Lower lobe of right lung (tissue), 2 donors: ENCODE results near the gene SSMEM1. TPM values are rescaled to one million over a fixed set of nuclear protein-coding genes. Genes with fewer than 3 reads are reported as not detected.
"Not testable (repeated sequence)": the region's sequence is repeated elsewhere in the genome, so short reads cannot be mapped to it uniquely, and the experiment has no call there.

ENCODE experiments used
- ATAC-seq, 2 donors: fragments of 200-7000 bp; cut with Tn5 transposase; one replicate each; pipeline ENCODE4 v1.9.1; 2020 to 2022; ENCODE audit warnings: mild to moderate bottlenecking in 2 of 2, moderate library complexity in 2 of 2
- DNase-seq: peaks from one replicate; pipeline ENCODE4 v3.0.0-alpha.2; 2020
- H3K27ac ChIP-seq: fragments of 200-600 bp; one replicate; pipeline ENCODE4 v1.8.0; 2022
- H3K27me3 ChIP-seq: fragments of 200-600 bp; one replicate; pipeline ENCODE4 v1.8.0; 2022; ENCODE audit warnings: low read depth
- H3K36me3 ChIP-seq: fragments of 200-600 bp; one replicate; pipeline ENCODE4 v1.8.0; 2022; ENCODE audit warnings: mild to moderate bottlenecking
- H3K4me1 ChIP-seq: fragments of 200-600 bp; one replicate; pipeline ENCODE4 v1.8.0; 2022
- H3K4me3 ChIP-seq: fragments of 200-600 bp; one replicate; pipeline ENCODE4 v1.8.0; 2022; ENCODE audit warnings: mild to moderate bottlenecking
- H3K9me3 ChIP-seq: fragments of 200-600 bp; one replicate; pipeline ENCODE4 v1.8.0; 2022
- intact Hi-C: fragments of 100-400 bp; cut with DNase I; formaldehyde crosslinking; loops from one replicate; pipeline ENCODE4 v1.11.0; 2022
- total RNA-seq: library from RNA; stranded (reverse); fragmentation: NEBNext Ultra II Directional; extraction: Animal tissue kit (Norgen Biotek cat#: 25700); gene quantifications from one replicate; pipeline ENCODE4 v1.2.1, GENCODE V29; 2021
- TF ChIP-seq, protein P1 (sequence below): fragments of 200-600 bp; IDR thresholded peaks from one replicate; pipeline ENCODE4 v1.8.0; 2022; ENCODE audit warnings: antibody characterized with exemption, mild to moderate bottlenecking
- donor health status: DM: no; HTN: yes; CAD: no; lungs with severe emphysema.

The SSMEM1 gene
- total RNA-seq, 1 donor from 2014 or later, result not detected

DNA sequence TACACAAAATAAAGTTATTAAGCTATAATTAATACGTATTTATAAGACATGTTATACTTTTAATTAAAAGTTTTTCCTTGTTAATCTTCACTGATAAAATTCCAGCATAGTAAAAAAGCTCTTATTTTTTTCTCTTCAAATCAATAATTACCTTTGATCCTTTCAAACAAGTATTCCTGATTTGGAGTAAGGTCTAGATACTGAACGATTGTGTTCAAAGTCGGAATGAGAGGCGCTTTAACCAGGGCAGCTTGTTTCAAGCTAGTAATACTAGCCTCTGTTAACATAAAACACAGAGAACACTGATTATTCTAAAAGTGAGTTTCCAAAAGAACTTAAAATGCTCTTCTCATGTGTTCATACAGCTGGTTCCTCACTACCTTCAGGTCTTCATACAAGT lies 29.4 kb upstream of the SSMEM1 start:
- no peaks in the 10 kb centered on the region for H3K9me3 ChIP-seq
- H3K4me3 ChIP-seq, result no peak overlapping the region
- H3K4me1 ChIP-seq, result no peaks in the 10 kb centered on the region
- H3K27me3 ChIP-seq, result no peaks in the 10 kb centered on the region
- TF ChIP-seq, protein P1, sequence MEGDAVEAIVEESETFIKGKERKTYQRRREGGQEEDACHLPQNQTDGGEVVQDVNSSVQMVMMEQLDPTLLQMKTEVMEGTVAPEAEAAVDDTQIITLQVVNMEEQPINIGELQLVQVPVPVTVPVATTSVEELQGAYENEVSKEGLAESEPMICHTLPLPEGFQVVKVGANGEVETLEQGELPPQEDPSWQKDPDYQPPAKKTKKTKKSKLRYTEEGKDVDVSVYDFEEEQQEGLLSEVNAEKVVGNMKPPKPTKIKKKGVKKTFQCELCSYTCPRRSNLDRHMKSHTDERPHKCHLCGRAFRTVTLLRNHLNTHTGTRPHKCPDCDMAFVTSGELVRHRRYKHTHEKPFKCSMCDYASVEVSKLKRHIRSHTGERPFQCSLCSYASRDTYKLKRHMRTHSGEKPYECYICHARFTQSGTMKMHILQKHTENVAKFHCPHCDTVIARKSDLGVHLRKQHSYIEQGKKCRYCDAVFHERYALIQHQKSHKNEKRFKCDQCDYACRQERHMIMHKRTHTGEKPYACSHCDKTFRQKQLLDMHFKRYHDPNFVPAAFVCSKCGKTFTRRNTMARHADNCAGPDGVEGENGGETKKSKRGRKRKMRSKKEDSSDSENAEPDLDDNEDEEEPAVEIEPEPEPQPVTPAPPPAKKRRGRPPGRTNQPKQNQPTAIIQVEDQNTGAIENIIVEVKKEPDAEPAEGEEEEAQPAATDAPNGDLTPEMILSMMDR, result no peak
- H3K36me3 ChIP-seq, result peaks cover 78% of the 10 kb centered on the region
- ATAC-seq, result no peak
- intact Hi-C loops, result no loop called here
- no peak overlapping the region for H3K27ac ChIP-seq
- no peak for DNase-seq

DNA sequence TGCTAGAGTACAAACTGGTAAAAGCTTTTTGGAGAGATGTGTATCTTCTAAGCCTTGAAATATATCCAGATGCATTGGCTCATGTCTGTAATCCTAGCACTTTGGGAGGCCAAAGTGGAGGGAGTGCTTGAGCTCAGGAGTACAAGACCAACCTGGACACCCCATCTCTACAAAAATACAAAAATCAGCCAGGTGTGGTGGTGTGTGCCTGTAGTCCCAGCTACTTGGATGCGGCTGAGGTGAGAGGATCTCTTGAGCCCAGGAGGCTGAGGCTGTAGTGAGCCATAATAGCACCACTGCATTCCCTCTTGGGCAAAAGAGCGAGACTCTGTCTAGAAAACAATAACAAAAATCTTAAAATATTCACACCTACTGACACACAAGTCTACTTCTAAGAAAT lies 28.0 kb upstream of the SSMEM1 start:
- no peaks in the 10 kb centered on the region for H3K9me3 ChIP-seq
- ATAC-seq (no peak), DNase-seq (no peak)
- no peaks in the 10 kb centered on the region for H3K4me1 ChIP-seq
- no peaks in the 10 kb centered on the region for H3K27me3 ChIP-seq
- TF ChIP-seq, protein P1, result no peak
- H3K36me3 ChIP-seq, result peaks cover 78% of the 10 kb centered on the region
- intact Hi-C loops, result no loop called here
- H3K4me3 ChIP-seq, result no peak overlapping the region
- H3K27ac ChIP-seq, result no peak overlapping the region

DNA sequence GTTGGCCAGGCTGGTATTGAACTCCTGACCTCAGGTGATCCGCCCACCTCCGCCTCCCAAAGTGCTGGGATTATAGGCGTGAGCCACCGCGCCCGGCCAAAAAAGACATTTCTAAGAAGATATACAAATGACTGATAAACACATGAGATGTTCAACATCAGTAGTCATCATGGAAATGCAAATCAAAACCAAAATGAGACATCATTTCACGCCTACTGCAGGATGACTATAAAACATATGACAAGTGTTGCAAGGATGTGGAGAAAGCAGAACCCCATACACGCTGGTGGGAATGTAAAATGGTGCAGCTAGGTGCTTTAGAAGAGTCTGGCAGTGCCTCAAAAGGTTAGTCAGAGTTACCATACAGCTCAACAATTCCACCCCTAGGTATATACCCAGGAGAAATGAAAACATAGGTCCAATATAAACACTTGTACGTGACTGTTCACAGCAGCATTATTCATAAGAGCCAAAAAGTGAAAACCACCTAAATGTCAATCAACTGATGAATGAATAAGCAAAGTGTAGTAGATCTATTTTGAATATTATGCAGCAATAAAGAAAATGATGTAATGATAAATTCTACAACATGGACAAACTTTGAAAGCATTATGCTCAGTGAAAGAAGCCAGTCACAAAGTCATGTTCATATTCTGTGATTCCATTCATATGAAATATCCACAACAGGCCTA lies 26.9 kb upstream of the SSMEM1 start:
- Histone ChIP-seq H3K4me1 (no peaks in the 10 kb centered on the region), H3K9me3 (no peaks in the 10 kb centered on the region), H3K36me3 (peaks cover 75% of the 10 kb centered on the region), H3K4me3 (no peak overlapping the region), H3K27ac (no peak overlapping the region), H3K27me3 (no peaks in the 10 kb centered on the region)
- ATAC-seq (no peak), DNase-seq (no peak)
- intact Hi-C loops, result no loop called here
- TF ChIP-seq, protein P1, result no peak

DNA sequence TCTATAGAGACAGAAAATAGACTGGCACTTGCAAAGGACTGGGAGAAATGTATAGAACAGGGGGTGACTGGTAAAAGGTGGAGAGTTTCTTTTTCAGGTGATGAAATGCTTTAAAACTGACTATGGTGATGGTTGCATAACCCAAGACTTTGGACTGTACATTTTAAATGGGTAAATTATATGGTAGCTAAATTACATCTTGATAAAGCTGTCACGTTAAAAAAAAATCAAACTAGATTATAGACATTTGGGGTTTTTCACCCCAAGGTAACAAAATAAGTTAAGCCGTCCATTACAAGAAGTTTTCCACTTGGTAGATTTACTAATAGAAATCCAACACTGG lies 26.4 kb upstream of the SSMEM1 start:
- TF ChIP-seq, protein P1, result no peak
- Histone ChIP-seq H3K4me3 (no peak overlapping the region), H3K27me3 (no peaks in the 10 kb centered on the region), H3K27ac (no peak overlapping the region), H3K9me3 (no peaks in the 10 kb centered on the region), H3K4me1 (no peaks in the 10 kb centered on the region), H3K36me3 (peaks cover 73% of the 10 kb centered on the region)
- ATAC-seq, result no peak
- DNase-seq, result no peak
- intact Hi-C loops, result no loop called here

DNA sequence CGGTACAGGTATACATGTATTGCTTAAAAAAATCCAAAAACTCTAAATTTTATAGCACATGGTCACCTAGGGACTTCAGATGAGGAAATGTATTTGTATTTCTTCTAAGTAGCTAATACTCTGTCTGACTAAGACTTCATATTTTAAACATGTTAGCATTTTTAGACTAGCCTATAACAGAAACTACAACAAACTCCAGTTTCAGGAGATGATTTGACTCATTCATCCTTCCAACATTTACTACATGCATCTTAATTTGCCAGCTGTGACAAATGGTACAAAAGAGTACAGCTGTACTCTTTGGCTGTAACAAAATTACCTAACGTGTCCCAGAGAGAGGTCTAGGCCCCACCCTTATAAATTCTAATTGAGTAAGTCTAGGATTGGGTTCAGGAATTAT lies 24.7 kb upstream of the SSMEM1 start:
- Histone ChIP-seq H3K36me3 (peaks cover 61% of the 10 kb centered on the region), H3K4me3 (no peak overlapping the region), H3K27ac (no peak overlapping the region), H3K4me1 (no peaks in the 10 kb centered on the region), H3K9me3 (no peaks in the 10 kb centered on the region), H3K27me3 (no peaks in the 10 kb centered on the region)
- intact Hi-C loops, result no loop called here
- ATAC-seq (no peak), DNase-seq (no peak)
- TF ChIP-seq, protein P1, result no peak

DNA sequence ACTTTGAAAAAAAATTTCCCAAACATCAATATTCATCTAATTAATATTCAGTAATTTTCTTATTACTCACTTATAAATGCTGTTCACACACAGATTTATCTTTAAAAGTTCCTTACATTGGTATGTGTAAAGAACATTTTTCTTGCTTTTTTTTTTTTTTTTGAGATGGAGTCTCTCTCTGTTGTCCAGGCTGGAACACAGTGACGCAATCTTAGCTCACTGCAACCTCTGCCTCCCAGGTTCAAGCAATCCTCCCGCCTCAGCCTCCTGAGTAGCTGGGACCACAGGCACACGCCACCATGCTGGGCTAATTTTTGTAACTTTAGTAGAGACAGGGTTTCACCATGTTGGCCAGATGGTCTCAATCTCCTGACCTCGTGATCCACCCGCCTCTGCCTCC lies 23.3 kb upstream of the SSMEM1 start:
- H3K4me1 ChIP-seq, ATAC-seq, H3K9me3 ChIP-seq, H3K27me3 ChIP-seq, H3K4me3 ChIP-seq, DNase-seq, intact Hi-C loops, H3K27ac ChIP-seq: not testable (repeated sequence)
- peaks cover 61% of the 10 kb centered on the region for H3K36me3 ChIP-seq
